Left lung (tissue), 10 donors: Measurements from ENCODE around the gene TSPAN6. TPM values are rescaled to one million over a fixed set of nuclear protein-coding genes. Genes with fewer than 3 reads are reported as not detected.

Experiments used
- ATAC-seq: fragments of 200-7000 bp; cut with Tn5 transposase; one replicate; pipeline ENCODE4 v1.9.1; 2020; ENCODE audit warnings: moderate library complexity
- DNase-seq, 4 donors: peaks; one replicate each; pipeline ENCODE4 v3.0.0-alpha.2; 2013 to 2020
- H3K27ac ChIP-seq, 2 donors: fragments of 200-600 bp; sonication (generic) in 1 of 2; one replicate each; pipeline versions ENCODE4 v1.5.0 to v1.8.0; 2020 to 2021
- H3K27me3 ChIP-seq, 2 donors: fragments of 200-600 bp; sonication (generic) in 1 of 2; one replicate each; pipeline versions ENCODE4 v1.5.0 to v1.8.0; 2020 to 2021
- H3K36me3 ChIP-seq, 2 donors: fragments of 200-600 bp; sonication (generic) in 1 of 2; one replicate each; pipeline versions ENCODE4 v1.5.0 to v1.8.0; 2020 to 2021
- H3K4me1 ChIP-seq, 2 donors: fragments of 200-600 bp; one replicate each; pipeline ENCODE4 v1.8.0; 2021
- H3K4me3 ChIP-seq, 2 donors: fragments of 200-600 bp; sonication (generic) in 1 of 2; one replicate each; pipeline versions ENCODE4 v1.5.0 to v1.8.0; 2020 to 2021; ENCODE audit warnings: mild to moderate bottlenecking in 1 of 2
- H3K9me3 ChIP-seq, 2 donors: fragments of 200-600 bp; sonication (generic) in 1 of 2; one replicate each; pipeline versions ENCODE4 v1.5.0 to v1.8.0; 2020 to 2021
- CTCF ChIP-seq, 2 donors: fragments of 200-600 bp; sonication (generic) in 1 of 2; IDR thresholded peaks; one replicate each; pipeline versions ENCODE4 v1.5.0 to v1.8.0; 2021; ENCODE audit warnings: antibody characterized with exemption in 2 of 2
- intact Hi-C, 2 donors: fragments of 100-400 bp; cut with DNase I; formaldehyde crosslinking; loops; one replicate each; pipeline versions ENCODE4 v1.11.2 to v1.14.2; 2022
- polyA plus RNA-seq, 6 donors: library from polyadenylated mRNA; unstranded; fragments of 120-200 nt; gene quantifications; one replicate each; pipeline ENCODE4 v1.2.1, GENCODE V29; 2013; ENCODE audit not compliant: insufficient read length in 6 of 6
- total RNA-seq, 2 donors: library from RNA; stranded (reverse); fragmentation: NEBNext Ultra II Directional; extraction: Animal tissue kit (Norgen Biotek cat#: 25700); gene quantifications; one replicate each; pipeline ENCODE4 v1.2.1, GENCODE V29; 2021
- donor health status: DM: no; HTN: yes; CAD: no.
- donor health status: DM: no; HTN: no; CAD: no.

TSPAN6 gene
- total and polyA plus RNA-seq, 8 donors, result 13.2 to 117 (median 102) TPM

DNA sequence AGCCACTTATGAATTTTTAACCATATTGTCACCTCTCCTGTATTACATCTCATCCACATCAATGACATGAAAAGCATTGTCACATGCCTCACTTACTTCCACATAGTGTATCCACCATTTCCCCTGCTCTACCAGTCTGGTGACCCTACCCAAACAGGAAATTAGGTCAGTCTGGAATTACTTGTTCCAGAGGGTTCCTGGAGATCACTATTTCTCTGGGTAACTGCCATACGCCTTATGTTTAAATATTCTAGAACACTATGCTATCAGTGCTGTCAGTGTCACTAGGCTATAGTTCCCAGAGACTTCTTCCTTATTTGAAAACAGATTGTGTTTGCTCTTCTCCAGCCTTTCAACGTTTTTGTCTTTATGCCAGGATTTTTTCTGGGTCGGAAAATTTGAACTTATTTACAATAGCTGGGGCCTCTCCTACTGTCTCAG, 22.4 kb upstream of the TSPAN6 start:
- Histone ChIP-seq H3K27ac (peak overlapping the region in 1 of 2 donors; percentile 15), H3K27me3 (no peaks in the 10 kb centered on the region), H3K9me3 (no peaks in the 10 kb centered on the region), H3K36me3 (no peaks in the 10 kb centered on the region), H3K4me3 (no peak overlapping the region), H3K4me1 (no peaks in the 10 kb centered on the region)
- intact Hi-C loops, result no loop called here
- ATAC-seq, result no peak
- TF ChIP-seq CTCF (IDR thresholded peaks at IDR 0.05), result no peak
- DNase-seq, result no peak

- no peak for DNase-seq
These were observed 17.7 kb upstream of the TSPAN6 start for GRCh38 chrX:100654261-100654660.

DNA sequence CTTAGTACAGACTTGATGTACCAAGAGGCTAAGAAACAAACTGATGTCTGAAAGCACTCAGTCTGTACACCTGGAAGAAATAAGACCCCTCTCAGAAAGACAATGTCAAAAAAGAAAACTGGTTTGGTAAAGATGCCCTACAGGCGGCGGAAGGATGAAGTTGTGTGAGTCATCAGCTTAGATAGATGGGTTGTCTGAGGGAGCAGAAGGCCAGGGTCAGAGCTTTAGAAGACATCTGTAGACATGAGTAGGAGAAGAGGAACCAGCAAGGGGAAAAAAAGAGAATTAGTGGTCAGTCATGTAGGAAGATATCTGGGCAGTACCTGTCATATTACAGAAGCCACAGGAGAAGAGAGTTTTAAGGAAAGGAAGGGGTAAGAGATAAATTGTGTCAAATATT, 15.7 kb upstream of the TSPAN6 start:
- ATAC-seq (no peak), DNase-seq (no peak)
- no peaks in the 10 kb centered on the region for H3K27me3 ChIP-seq
- H3K36me3 ChIP-seq, result no peaks in the 10 kb centered on the region
- no peak for TF ChIP-seq CTCF (IDR thresholded peaks at IDR 0.05)
- H3K4me3 ChIP-seq, result no peak overlapping the region
- H3K9me3 ChIP-seq, result no peaks in the 10 kb centered on the region
- H3K27ac ChIP-seq, result no peak overlapping the region
- intact Hi-C loops, result no loop called here
- no peaks in the 10 kb centered on the region for H3K4me1 ChIP-seq

More at GRCh38 chrX:100654261-100654660, 17.7 kb upstream of the TSPAN6 start:
- intact Hi-C loops, result no loop called here
- ATAC-seq, result no peak
- Histone ChIP-seq H3K4me3 (no peak overlapping the region), H3K4me1 (no peaks in the 10 kb centered on the region), H3K27me3 (no peaks in the 10 kb centered on the region), H3K36me3 (no peaks in the 10 kb centered on the region), H3K9me3 (no peaks in the 10 kb centered on the region), H3K27ac (no peak overlapping the region)
- no peak for TF ChIP-seq CTCF (IDR thresholded peaks at IDR 0.05)

GRCh38 chrX:100650841-100651240, 14.2 kb upstream of the TSPAN6 start:
- intact Hi-C loops, result no loop called here
- ATAC-seq, result no peak
- TF ChIP-seq CTCF (IDR thresholded peaks at IDR 0.05), result no peak

DNA sequence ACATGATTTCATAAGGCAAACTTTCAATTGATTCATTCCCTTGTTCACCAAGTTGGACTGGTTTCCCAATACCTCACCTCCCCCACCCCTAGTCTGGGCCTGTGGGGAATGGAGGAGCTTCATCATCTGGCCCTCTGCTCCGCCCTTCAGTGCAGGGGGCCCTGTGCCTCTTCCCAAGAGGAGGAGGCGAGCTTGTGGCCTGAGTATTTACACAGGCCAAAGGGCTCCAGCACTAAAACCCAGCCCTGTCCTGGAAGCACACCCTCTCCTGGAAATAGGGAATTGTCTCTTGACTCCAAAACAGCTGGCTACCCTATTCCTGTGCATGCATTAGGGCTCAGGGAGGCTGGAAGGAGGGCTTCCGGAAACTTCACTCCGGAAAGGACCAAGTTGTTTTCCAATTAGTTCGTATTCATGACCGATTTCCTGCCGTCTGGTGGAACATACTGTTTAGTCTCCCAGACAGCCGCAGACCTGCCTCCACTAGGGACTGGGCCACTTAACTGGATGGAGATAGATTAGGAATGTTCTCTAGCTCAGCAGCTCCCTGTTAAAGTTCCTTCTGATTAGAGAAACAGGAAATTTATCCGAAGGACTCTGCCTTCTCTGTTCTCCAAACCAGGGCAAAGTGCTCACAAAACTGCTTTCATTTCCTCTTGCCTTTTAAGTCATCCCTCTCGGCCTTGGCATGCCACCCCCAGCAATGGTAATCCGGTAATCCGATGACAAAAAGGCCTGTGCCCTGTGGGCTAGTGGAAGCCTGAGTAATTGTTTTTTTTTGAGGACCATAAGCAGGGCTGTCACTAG, 13.1 kb upstream of the TSPAN6 start:
- intact Hi-C loops, result no loop called here
- H3K36me3 ChIP-seq, result no peaks in the 10 kb centered on the region
- H3K9me3 ChIP-seq, result no peaks in the 10 kb centered on the region
- H3K27ac ChIP-seq, result peak overlapping the region; percentile 53 to 71
- H3K4me3 ChIP-seq, result no peak overlapping the region
- ATAC-seq (peak; percentile 80), DNase-seq (peak in 3 of 4 donors; percentile 48 to 77 (median 61))
- no peak for TF ChIP-seq CTCF (IDR thresholded peaks at IDR 0.05)
- H3K4me1 ChIP-seq, result no peaks in the 10 kb centered on the region
- no peaks in the 10 kb centered on the region for H3K27me3 ChIP-seq

More at GRCh38 chrX:100650841-100651240, 14.2 kb upstream of the TSPAN6 start:
- H3K4me3 ChIP-seq, result no peak overlapping the region
- no peaks in the 10 kb centered on the region for H3K36me3 ChIP-seq
- peak overlapping the region; percentile 53 to 71 for H3K27ac ChIP-seq
- no peaks in the 10 kb centered on the region for H3K4me1 ChIP-seq
- H3K9me3 ChIP-seq, result no peaks in the 10 kb centered on the region
- no peaks in the 10 kb centered on the region for H3K27me3 ChIP-seq
- DNase-seq, result no peak
